GM19099 (cell line): ENCODE measurements around the gene NCKAP5.

ENCODE experiments used
- POLR2A ChIP-seq: IDR thresholded peaks from 3 replicates; pipeline ENCODE4 v1.6.1; 2011; ENCODE audit warnings: low read depth; ENCODE audit not compliant: insufficient read length; ENCODE audit errors: extremely low read depth

The NCKAP5 gene

DNA sequence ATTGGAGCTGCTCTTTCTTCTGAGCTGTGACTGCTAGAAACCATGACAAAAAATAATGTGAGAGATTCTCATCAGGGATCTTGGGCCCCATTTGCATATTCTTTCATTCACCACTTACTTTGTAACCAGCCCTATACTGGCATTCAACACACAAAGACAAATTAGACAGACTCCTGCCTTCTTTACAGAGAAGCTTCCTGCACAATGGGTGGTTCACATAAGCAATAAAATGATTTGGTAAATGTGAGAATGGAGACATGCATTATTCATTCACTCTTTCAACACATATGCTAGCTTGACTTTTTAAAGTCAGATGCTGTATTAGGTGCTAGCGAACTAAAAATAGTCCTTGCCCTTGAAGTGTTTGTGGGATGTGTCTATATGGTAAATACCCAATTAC, 174.4 kb downstream of the NCKAP5 start:
- TF ChIP-seq POLR2A, result no peak

- no peak for TF ChIP-seq POLR2A
Measured at GRCh38 chr2:133390156-133390555, 178.1 kb downstream of the NCKAP5 start.

- no peak for TF ChIP-seq POLR2A
Measured at GRCh38 chr2:133389569-133389968, 178.7 kb downstream of the NCKAP5 start.

DNA sequence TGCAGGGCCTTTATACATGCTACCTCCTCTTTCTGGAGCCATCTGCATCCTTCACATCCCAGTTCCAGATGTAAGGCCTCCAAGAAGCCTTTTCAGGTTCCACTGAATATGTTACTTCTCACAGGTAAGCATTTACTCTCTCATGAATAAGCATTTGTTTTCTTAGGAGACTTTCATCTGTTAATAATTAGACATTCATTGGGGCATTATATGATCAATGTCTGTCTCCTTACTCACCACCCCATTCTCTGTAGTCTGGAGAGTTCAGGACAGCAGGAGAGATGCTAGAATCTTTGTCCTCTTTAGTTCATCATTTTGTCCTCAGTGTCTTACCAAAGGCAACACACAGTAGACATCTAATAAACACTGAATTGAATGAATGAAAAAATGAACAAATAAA, 185.7 kb downstream of the NCKAP5 start:
- no peak for TF ChIP-seq POLR2A

DNA sequence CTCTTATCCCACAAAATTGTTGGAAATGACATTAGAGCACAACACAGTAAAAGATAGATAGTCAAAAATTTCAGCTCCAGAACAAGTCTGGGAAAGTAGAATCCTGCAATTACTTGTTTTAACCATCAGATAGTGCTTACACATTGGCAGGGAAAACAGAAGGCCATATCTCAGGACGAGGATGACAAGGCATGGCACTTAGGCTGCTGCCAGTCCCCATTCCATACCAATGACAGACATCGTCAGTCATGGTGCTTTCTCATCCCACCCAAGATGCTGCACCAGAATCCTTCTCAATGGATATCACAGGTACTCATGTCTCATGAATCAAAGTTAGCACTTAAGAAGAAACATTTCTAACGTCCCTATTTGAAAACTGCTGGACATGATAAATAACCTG, 187.3 kb downstream of the NCKAP5 start:
- no peak for TF ChIP-seq POLR2A

DNA sequence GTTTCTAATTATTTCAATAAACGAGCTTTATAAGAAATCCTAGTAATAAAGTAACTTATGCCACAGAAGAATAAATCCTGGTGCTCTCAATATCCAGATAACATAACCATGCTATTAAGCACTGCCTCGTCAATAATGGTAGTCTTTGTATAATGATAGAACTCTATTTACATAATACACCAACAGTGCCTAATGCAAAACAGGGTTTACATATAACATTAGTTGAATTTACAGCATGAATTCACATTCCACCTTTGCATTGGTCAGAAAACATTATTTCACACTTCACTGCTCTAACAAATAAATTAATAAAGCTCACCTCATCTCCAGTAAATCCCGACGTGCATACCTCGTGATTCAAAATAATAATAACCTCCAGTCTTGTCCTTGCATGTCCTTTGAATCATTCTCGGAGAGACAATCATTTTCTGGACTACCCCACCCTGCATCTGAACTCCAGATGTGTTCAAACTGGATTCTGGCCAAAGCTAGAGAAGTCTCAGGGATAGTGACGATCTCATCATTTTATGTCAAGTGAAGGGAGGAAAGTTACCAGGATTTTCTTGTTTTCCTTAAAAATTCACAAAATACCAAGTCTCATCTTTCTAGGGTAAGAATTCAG, 189.2 kb downstream of the NCKAP5 start:
- TF ChIP-seq POLR2A, result no peak

DNA sequence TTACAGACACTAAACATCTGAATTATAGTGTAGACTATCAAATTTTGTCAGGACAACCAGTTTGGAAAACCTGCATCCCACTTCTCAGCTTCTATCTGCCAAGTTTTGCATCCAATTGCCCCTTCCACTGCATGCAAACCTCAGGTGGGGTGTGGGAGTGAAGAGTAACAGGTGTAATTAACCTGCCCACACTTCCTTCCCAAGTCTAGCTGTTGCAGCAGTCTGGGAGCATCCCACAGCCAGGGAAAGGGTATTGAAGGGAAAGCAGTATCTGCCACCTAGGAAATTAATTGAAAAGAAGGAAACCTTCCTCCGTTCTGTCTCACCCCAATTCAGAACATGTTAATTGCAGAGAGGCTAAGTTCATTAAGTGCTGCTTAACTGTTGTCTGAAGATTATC, 189.9 kb downstream of the NCKAP5 start:
- TF ChIP-seq POLR2A, result no peak

DNA sequence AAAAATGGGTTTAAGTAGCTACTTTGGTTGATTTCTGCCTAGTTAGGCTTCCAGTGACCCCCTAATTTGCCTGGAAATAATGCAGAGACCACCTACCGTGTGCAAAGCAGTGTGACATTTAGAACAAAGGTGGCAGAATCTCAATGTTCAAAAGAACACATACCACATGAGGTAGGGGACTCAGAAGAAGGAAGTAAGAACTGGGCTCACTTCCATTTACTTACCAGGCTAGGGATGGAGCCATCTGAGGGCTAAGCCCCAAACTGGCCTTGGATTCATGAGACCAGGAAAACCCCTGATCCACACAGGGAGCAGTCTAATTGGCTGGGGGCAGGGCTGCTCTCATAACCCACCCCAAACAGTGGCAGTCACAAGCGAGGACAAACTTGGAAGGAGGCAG, 190.7 kb downstream of the NCKAP5 start:
- TF ChIP-seq POLR2A, result no peak

DNA sequence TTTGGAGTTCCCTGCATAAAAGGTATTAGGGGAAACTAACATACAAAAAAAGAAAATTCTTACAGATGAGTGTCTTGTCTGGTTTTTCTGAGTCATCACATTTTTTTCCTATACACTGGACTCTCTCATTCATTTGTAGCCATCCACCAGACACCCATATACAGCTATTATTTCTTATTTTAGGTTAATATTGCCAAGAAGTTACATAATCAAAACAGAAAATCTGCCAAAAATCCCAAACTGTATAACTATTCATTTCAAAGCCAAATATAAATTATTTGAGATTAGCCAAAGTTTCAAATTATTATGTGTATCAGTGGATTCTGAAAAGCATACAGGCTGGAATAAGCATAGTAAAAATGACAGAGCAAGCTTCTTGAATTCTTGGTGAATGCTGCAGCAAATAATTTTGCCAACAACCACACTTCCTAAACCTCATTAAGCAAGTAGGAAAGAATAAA, 191.2 kb downstream of the NCKAP5 start:
- TF ChIP-seq POLR2A, result no peak

GRCh38 chr2:133374781-133375180, 193.5 kb downstream of the NCKAP5 start:
- no peak for TF ChIP-seq POLR2A

DNA sequence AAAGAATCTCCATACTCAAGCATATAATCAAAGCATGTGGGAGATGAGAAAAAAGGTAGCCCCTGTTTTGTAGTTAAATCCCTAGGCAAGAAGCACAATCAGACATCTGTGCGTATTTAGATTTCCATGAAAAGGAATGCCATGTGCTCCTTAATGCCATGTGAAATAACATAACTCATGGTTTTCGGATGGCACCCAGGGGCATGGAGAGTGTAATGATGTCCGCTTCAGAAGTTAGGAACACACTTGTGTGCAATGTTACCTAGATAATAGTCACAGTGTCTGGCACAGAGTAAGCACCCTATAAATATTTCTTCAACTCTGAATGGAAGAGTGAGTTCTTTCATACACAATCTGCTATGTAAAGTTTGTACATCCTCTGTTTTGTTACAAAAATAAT, 197.0 kb downstream of the NCKAP5 start:
- no peak for TF ChIP-seq POLR2A

DNA sequence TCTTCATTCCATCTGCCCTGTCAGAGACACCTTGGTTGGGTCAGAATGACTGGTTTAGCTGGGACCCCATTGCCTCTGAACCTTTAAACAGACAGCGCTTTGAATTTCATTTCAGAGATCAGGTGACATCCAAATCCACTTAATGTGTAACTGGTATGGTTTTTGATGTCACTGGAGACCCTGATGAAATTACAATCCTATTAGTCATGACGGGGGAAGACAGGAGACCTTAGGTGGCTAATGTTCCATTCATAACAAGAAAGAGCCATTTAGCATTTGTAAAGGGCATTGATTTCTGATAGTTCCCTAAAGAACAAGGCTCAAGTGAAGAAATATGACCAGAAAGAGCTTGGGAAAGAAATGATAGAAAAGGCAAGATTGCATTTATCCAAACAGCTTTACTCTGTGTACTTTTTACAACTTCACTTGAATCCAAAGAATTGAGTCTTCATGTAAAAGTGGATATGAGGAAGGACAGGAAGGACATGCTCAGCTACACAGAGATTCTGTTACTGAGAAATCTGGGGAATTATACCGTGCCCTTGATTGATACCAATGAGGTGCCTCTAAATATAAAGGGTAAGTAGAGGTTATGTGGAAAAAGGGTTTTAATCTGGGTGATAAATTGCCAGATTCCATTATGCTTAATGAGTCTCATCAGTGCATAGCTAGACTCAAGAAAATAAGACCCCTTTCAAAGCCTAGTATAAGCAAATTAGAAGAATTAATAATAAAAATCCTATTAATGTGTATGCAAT, 198.2 kb downstream of the NCKAP5 start:
- TF ChIP-seq POLR2A, result no peak

DNA sequence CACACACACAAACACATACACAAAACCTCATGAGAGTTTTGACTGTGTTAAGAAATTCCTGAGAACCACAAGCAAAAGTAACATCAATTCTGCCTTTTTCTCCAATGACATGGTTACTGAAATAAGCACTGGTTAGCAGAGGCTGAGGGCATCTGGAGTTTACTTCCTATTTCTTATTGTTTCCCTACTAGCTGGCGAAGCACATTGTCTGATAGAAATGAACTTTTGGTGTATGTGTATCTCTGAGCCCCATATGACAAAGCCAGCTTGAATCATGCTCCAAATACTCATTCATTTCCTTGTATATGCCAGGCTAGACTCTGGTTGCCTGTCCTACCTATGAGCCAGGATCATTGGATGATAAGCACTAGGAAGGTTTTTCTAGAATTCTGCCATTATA, 203.1 kb downstream of the NCKAP5 start:
- TF ChIP-seq POLR2A, result no peak

- no peak for TF ChIP-seq POLR2A
Measured at GRCh38 chr2:133364636-133365035, 203.6 kb downstream of the NCKAP5 start.

DNA sequence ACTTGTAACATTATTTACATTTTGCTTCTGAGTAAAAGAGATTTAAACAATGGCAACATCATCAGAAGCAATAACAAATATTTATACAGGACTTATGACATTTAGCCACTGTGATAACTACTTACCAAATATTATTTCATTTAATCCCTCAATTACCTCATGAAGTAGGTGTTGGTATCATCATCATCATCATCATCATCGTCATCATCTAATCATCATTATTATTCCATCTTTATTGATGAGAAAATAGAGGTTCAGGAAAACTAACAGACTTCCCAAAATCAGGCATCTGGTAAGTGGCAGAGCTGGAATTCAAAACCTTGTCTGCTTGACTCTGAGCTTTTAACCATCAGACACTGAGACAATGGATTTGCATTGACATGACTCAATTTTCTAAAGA, 204.4 kb downstream of the NCKAP5 start:
- no peak for TF ChIP-seq POLR2A

DNA sequence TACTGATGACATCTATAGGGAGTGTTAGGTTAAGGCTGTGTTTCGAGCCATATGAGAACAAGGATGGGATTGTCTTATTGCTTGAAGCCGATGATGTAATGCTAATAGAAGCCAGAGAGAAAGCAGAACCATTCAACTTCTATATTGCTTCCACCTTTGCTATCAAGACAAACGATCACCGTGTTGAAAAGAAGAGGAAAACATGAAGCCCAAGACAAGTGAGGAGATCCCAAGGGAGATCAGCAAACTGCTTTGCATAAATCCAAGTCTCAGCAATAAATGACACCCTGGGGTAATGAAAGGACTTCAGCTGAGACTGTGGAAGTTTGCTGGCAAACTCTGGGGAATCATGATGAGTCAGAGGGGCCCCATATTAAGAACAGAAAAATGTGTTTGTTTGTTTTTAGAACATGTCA, 206.2 kb downstream of the NCKAP5 start:
- no peak for TF ChIP-seq POLR2A
